ENCODE results near the gene NSG1. TPM values are rescaled to one million over a fixed set of nuclear protein-coding genes. Genes with fewer than 3 reads are reported as not detected.

NSG1 gene
- total and polyA plus RNA-seq, 2 donors (not counting 1 experiment from before 2014, with no cell fraction given), result 0.17 to 1.1 TPM

GRCh38 chr4:4387531-4388310, 819 bp downstream of the NSG1 start:
- peak overlapping the region in 1 of 4 experiments; percentile 41 for H3K4me3 ChIP-seq (replicated peaks in 1 of 4; ENCODE audit: control extremely low read depth in 1 of 4, insufficient read depth in 1 of 4, low read depth in 3 of 4, low read length in 4 of 4)
- peak overlapping the region; percentile 35 for H3K4me2 ChIP-seq (ENCODE audit: extremely low read depth, insufficient read depth, low read length)
- no peaks in the 10 kb centered on the region for H3K4me1 ChIP-seq (ENCODE audit: control insufficient read depth, extremely low read depth, insufficient read depth, low read length)
- H3K27me3 ChIP-seq (ENCODE audit: control insufficient read depth, insufficient read depth, low read length), result peaks cover 53% of the 10 kb centered on the region
- no peak overlapping the region for H3K27ac ChIP-seq (ENCODE audit: insufficient read depth, low read length)
- H3K79me2 ChIP-seq (ENCODE audit: control insufficient read depth, insufficient read depth, low read length), result no peaks in the 10 kb centered on the region
- H4K20me1 ChIP-seq (ENCODE audit: control insufficient read depth, extremely low read depth, insufficient read depth, low read length), result no peaks in the 10 kb centered on the region
- H3K9ac ChIP-seq (ENCODE audit: insufficient read depth, low read length), result no peak overlapping the region
- DNase-seq (ENCODE audit: low read depth in 2 of 2), result no peak
- H3K36me3 ChIP-seq (ENCODE audit: control insufficient read depth, insufficient read depth, low read length), result no peaks in the 10 kb centered on the region
- TF ChIP-seq CTCF (conservative IDR thresholded peaks at IDR 0.05 in 1 of 2, IDR thresholded peaks at IDR 0.05 in 1 of 2; ENCODE audit: low read depth in 1 of 2, low read length in 2 of 2) (no peak), EZH2 (IDR thresholded peaks at IDR 0.05; ENCODE audit: low read length, missing control alignments) (peak; percentile 55)
- H2AFZ ChIP-seq (ENCODE audit: low read length), result no peak overlapping the region
- no peaks in the 10 kb centered on the region for H3K9me3 ChIP-seq (ENCODE audit: control insufficient read depth, insufficient read depth, low read depth, low read length)

DNA sequence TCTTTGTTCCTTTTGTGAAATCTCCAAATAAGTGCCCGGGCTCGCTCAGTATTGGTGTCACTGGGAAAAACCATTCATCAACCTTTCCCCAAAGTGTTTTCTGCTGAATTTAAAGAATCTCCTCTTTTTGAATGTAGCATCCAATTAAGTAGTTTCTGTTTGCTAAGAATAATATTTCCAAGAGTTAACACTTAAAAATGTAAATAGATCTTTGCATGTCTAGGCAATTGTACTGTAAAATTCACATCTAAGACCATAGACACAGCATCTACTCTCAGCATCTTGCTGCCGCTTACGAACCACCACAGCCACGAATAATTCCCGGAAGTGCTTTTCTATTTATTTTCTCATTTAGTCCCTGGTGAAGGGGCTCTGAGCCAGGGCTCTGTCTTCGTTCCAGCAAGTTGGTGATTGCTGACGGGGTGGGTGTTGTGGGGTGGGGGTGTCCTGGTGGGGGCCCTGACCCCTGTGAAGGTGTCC, 1.4 kb downstream of the NSG1 start:
- Histone ChIP-seq H3K4me3 (replicated peaks in 1 of 4; ENCODE audit: control extremely low read depth in 1 of 4, insufficient read depth in 1 of 4, low read depth in 3 of 4, low read length in 4 of 4) (no peak overlapping the region), H3K4me2 (ENCODE audit: extremely low read depth, insufficient read depth, low read length) (peak overlapping the region; percentile 13), H3K9ac (ENCODE audit: insufficient read depth, low read length) (no peak overlapping the region), H2AFZ (ENCODE audit: low read length) (no peak overlapping the region), H3K79me2 (ENCODE audit: control insufficient read depth, insufficient read depth, low read length) (no peaks in the 10 kb centered on the region), H3K4me1 (ENCODE audit: control insufficient read depth, extremely low read depth, insufficient read depth, low read length) (no peaks in the 10 kb centered on the region), H3K27me3 (ENCODE audit: control insufficient read depth, insufficient read depth, low read length) (peaks cover 53% of the 10 kb centered on the region), H3K27ac (ENCODE audit: insufficient read depth, low read length) (no peak overlapping the region), H3K36me3 (ENCODE audit: control insufficient read depth, insufficient read depth, low read length) (no peaks in the 10 kb centered on the region), H4K20me1 (ENCODE audit: control insufficient read depth, extremely low read depth, insufficient read depth, low read length) (no peaks in the 10 kb centered on the region), H3K9me3 (ENCODE audit: control insufficient read depth, insufficient read depth, low read depth, low read length) (no peaks in the 10 kb centered on the region)
- no peak for DNase-seq (ENCODE audit: low read depth in 2 of 2)
- no peak for TF ChIP-seq CTCF (conservative IDR thresholded peaks at IDR 0.05 in 1 of 2, IDR thresholded peaks at IDR 0.05 in 1 of 2; ENCODE audit: low read depth in 1 of 2, low read length in 2 of 2)
- TF ChIP-seq EZH2 (IDR thresholded peaks at IDR 0.05; ENCODE audit: low read length, missing control alignments), result no peak

- no peak overlapping the region for H2AFZ ChIP-seq (ENCODE audit: low read length)
Measured at GRCh38 chr4:4388836-4389575, 2.1 kb downstream of the NSG1 start.

More at GRCh38 chr4:4388836-4389575, 2.1 kb downstream of the NSG1 start:
- no peak for TF ChIP-seq EZH2 (IDR thresholded peaks at IDR 0.05; ENCODE audit: low read length, missing control alignments)
- TF ChIP-seq CTCF (conservative IDR thresholded peaks at IDR 0.05 in 1 of 2, IDR thresholded peaks at IDR 0.05 in 1 of 2; ENCODE audit: low read depth in 1 of 2, low read length in 2 of 2), result no peak
- Histone ChIP-seq H3K4me1 (ENCODE audit: control insufficient read depth, extremely low read depth, insufficient read depth, low read length) (no peaks in the 10 kb centered on the region), H3K4me2 (ENCODE audit: extremely low read depth, insufficient read depth, low read length) (no peak overlapping the region), H3K27me3 (ENCODE audit: control insufficient read depth, insufficient read depth, low read length) (peaks cover 53% of the 10 kb centered on the region), H3K4me3 (replicated peaks in 1 of 4; ENCODE audit: control extremely low read depth in 1 of 4, insufficient read depth in 1 of 4, low read depth in 3 of 4, low read length in 4 of 4) (no peak overlapping the region), H3K36me3 (ENCODE audit: control insufficient read depth, insufficient read depth, low read length) (no peaks in the 10 kb centered on the region), H3K27ac (ENCODE audit: insufficient read depth, low read length) (no peak overlapping the region), H3K9me3 (ENCODE audit: control insufficient read depth, insufficient read depth, low read depth, low read length) (no peaks in the 10 kb centered on the region), H3K79me2 (ENCODE audit: control insufficient read depth, insufficient read depth, low read length) (no peaks in the 10 kb centered on the region), H4K20me1 (ENCODE audit: control insufficient read depth, extremely low read depth, insufficient read depth, low read length) (no peaks in the 10 kb centered on the region), H3K9ac (ENCODE audit: insufficient read depth, low read length) (no peak overlapping the region)
- no peak for DNase-seq (ENCODE audit: low read depth in 2 of 2)

Measured in fibroblast of lung (primary cell).